ENCODE measurements around the gene IRX4.

IRX4 gene

GRCh38 chr5:1880377-1881025, 2.2 kb downstream of the IRX4 start:
- H3K4me1 ChIP-seq (ENCODE audit: insufficient read depth, low read length), result no peaks in the 10 kb centered on the region
- H3K36me3 ChIP-seq (ENCODE audit: insufficient read depth, low read length), result no peaks in the 10 kb centered on the region
- no peaks in the 10 kb centered on the region for H3K9me3 ChIP-seq (ENCODE audit: insufficient read depth, low read length, severe bottlenecking)
- H4K20me1 ChIP-seq (ENCODE audit: insufficient read depth, low read length), result no peaks in the 10 kb centered on the region
- no peaks in the 10 kb centered on the region for H3K79me2 ChIP-seq (ENCODE audit: insufficient read depth, low read length)
- TF ChIP-seq EZH2 (IDR thresholded peaks at IDR 0.05; ENCODE audit: borderline replicate concordance, low read depth, low read length, severe bottlenecking), result no peak
- no peak for TF ChIP-seq CTCF (IDR thresholded peaks at IDR 0.05; ENCODE audit: borderline replicate concordance, extremely low read depth, low read length, poor library complexity, severe bottlenecking)
- H3K4me2 ChIP-seq (ENCODE audit: insufficient read depth, low read length), result no peak overlapping the region
- H3K4me3 ChIP-seq (ENCODE audit: low read depth in 1 of 2, low read length in 2 of 2), result no peak overlapping the region
- no peak for ATAC-seq (ENCODE audit: insufficient read depth, low read depth)
- H3K27me3 ChIP-seq (ENCODE audit: insufficient read depth, low read length, poor library complexity), result no peaks in the 10 kb centered on the region
- no peak overlapping the region for H3K27ac ChIP-seq (ENCODE audit: low read length)
- no peak overlapping the region for H3K9ac ChIP-seq (ENCODE audit: low read depth, low read length)
- H2AFZ ChIP-seq (ENCODE audit: low read depth, low read length), result no peak overlapping the region
- DNase-seq, result no peak

- Histone ChIP-seq H3K79me2 (ENCODE audit: insufficient read depth, low read length) (no peaks in the 10 kb centered on the region), H3K9ac (ENCODE audit: low read depth, low read length) (no peak overlapping the region), H3K9me3 (ENCODE audit: insufficient read depth, low read length, severe bottlenecking) (no peaks in the 10 kb centered on the region), H3K4me1 (ENCODE audit: insufficient read depth, low read length) (no peaks in the 10 kb centered on the region), H3K4me2 (ENCODE audit: insufficient read depth, low read length) (no peak overlapping the region), H4K20me1 (ENCODE audit: insufficient read depth, low read length) (no peaks in the 10 kb centered on the region), H3K27ac (ENCODE audit: low read length) (no peak overlapping the region), H2AFZ (ENCODE audit: low read depth, low read length) (no peak overlapping the region), H3K36me3 (ENCODE audit: insufficient read depth, low read length) (no peaks in the 10 kb centered on the region), H3K27me3 (ENCODE audit: insufficient read depth, low read length, poor library complexity) (no peaks in the 10 kb centered on the region), H3K4me3 (ENCODE audit: low read depth in 1 of 2, low read length in 2 of 2) (no peak overlapping the region)
- no peak for DNase-seq
- ATAC-seq (ENCODE audit: insufficient read depth, low read depth), result no peak
- TF ChIP-seq EZH2 (IDR thresholded peaks at IDR 0.05; ENCODE audit: borderline replicate concordance, low read depth, low read length, severe bottlenecking), result no peak
- TF ChIP-seq CTCF (IDR thresholded peaks at IDR 0.05; ENCODE audit: borderline replicate concordance, extremely low read depth, low read length, poor library complexity, severe bottlenecking), result no peak
These were observed 3.1 kb downstream of the IRX4 start for GRCh38 chr5:1879292-1880263.

- ATAC-seq (ENCODE audit: insufficient read depth, low read depth), result no peak
- no peak for DNase-seq
These were observed 4.5 kb downstream of the IRX4 start for GRCh38 chr5:1878050-1878849.

More at GRCh38 chr5:1878050-1878849, 4.5 kb downstream of the IRX4 start:
- Histone ChIP-seq H3K4me3 (ENCODE audit: low read depth in 1 of 2, low read length in 2 of 2) (no peak overlapping the region), H3K79me2 (ENCODE audit: insufficient read depth, low read length) (no peaks in the 10 kb centered on the region), H3K27me3 (ENCODE audit: insufficient read depth, low read length, poor library complexity) (no peaks in the 10 kb centered on the region), H2AFZ (ENCODE audit: low read depth, low read length) (no peak overlapping the region), H4K20me1 (ENCODE audit: insufficient read depth, low read length) (no peaks in the 10 kb centered on the region), H3K27ac (ENCODE audit: low read length) (no peak overlapping the region), H3K4me2 (ENCODE audit: insufficient read depth, low read length) (no peak overlapping the region), H3K9ac (ENCODE audit: low read depth, low read length) (no peak overlapping the region), H3K9me3 (ENCODE audit: insufficient read depth, low read length, severe bottlenecking) (no peaks in the 10 kb centered on the region), H3K4me1 (ENCODE audit: insufficient read depth, low read length) (no peaks in the 10 kb centered on the region), H3K36me3 (ENCODE audit: insufficient read depth, low read length) (no peaks in the 10 kb centered on the region)
- TF ChIP-seq CTCF (IDR thresholded peaks at IDR 0.05; ENCODE audit: borderline replicate concordance, extremely low read depth, low read length, poor library complexity, severe bottlenecking), result no peak
- no peak for TF ChIP-seq EZH2 (IDR thresholded peaks at IDR 0.05; ENCODE audit: borderline replicate concordance, low read depth, low read length, severe bottlenecking)

Measured in DND-41 (cell line).